A549 (cell line): ENCODE results near the gene AGRN.

Experiments used
- BHLHE40 ChIP-seq: IDR thresholded peaks from 2 replicates; pipeline ENCODE4 v1.6.1; 2012; ENCODE audit warnings: low read depth, low read length, inconsistent platforms
- CHD2 ChIP-seq: fragments of 150-350 bp; IDR thresholded peaks from 2 replicates; pipeline ENCODE4 v1.6.1; 2014; ENCODE audit warnings: low read length; ENCODE audit not compliant: partially characterized antibody
- EP300 ChIP-seq, 2 experiments: fragments of >200 bp; sonication (Bioruptor Twin); formaldehyde crosslinking; IDR thresholded peaks; 2 replicates in 1 of 2; 3 replicates in 1 of 2; pipeline ENCODE4 v1.6.1; 2016 to 2017
- MYC ChIP-seq: IDR thresholded peaks from 2 replicates; pipeline ENCODE4 v1.6.1; 2012; ENCODE audit warnings: mild to moderate bottlenecking, inconsistent platforms, low read length, improper control_type of control experiment, borderline replicate concordance
- POLR2A ChIP-seq: IDR thresholded peaks from 2 replicates; pipeline ENCODE4 v1.6.1; 2012; ENCODE audit warnings: mild to moderate bottlenecking, low read length
- POLR2AphosphoS2 ChIP-seq: conservative IDR thresholded peaks from 2 replicates; pipeline ENCODE4 v1.6.1; 2012; ENCODE audit warnings: low read length, improper control_type of control experiment, inconsistent platforms
- RAD21 ChIP-seq, 2 experiments: fragments of >200 bp in 1 of 2; sonication (Bioruptor Twin) in 1 of 2; formaldehyde crosslinking in 1 of 2; IDR thresholded peaks in 1 of 2; conservative IDR thresholded peaks in 1 of 2; 2 replicates in 1 of 2; 3 replicates in 1 of 2; pipeline ENCODE4 v1.6.1; 2012 to 2018; ENCODE audit warnings: inconsistent platforms in 1 of 2
- TF ChIP-seq, protein P1 (sequence below): fragments of >200 bp; sonication (Bioruptor Twin); formaldehyde crosslinking; IDR thresholded peaks from 3 replicates; pipeline ENCODE4 v1.5.1; 2016
- TF ChIP-seq, protein P2 (sequence below): fragments of 450-650 bp; IDR thresholded peaks from 2 replicates; pipeline ENCODE4 v1.6.1; 2014; ENCODE audit warnings: antibody characterized with exemption

DNA sequence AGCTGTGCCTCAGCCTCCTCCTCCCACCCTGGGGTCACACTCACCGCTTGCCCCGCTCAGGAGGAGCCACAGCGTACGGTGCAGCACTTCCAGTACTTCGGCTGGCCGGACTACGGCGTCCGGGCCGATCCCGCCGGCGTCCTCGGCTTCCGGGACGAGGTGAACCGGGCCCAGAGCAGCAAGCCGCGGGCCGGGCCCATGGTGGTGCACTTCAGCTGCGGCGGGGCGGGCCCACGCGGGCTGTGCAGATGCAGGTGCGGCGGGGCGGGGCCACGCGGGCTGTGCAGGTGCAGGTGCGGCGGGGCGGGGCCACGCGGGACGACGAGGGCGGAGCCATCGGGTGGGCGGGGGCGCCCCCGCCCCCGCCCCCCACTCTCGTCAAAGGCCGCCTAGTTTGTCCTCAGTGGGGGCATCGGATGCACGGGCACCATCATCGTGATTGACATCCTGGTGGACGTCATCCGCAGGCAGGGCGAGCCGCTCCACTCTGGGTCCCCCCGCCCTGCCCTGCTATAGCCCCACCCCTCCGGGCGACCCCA lies 48.7 kb downstream of the AGRN start:
- TF ChIP-seq POLR2AphosphoS2 (no peak), BHLHE40 (no peak), MYC (no peak), POLR2A (no peak), CHD2 (no peak), RAD21 (conservative IDR thresholded peaks at IDR 0.05 in 1 of 2, IDR thresholded peaks at IDR 0.05 in 1 of 2) (no peak), EP300 (IDR thresholded peaks at IDR 0.05) (no peak)
- TF ChIP-seq, protein P1, sequence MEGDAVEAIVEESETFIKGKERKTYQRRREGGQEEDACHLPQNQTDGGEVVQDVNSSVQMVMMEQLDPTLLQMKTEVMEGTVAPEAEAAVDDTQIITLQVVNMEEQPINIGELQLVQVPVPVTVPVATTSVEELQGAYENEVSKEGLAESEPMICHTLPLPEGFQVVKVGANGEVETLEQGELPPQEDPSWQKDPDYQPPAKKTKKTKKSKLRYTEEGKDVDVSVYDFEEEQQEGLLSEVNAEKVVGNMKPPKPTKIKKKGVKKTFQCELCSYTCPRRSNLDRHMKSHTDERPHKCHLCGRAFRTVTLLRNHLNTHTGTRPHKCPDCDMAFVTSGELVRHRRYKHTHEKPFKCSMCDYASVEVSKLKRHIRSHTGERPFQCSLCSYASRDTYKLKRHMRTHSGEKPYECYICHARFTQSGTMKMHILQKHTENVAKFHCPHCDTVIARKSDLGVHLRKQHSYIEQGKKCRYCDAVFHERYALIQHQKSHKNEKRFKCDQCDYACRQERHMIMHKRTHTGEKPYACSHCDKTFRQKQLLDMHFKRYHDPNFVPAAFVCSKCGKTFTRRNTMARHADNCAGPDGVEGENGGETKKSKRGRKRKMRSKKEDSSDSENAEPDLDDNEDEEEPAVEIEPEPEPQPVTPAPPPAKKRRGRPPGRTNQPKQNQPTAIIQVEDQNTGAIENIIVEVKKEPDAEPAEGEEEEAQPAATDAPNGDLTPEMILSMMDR: no peak
- TF ChIP-seq, protein P2, sequence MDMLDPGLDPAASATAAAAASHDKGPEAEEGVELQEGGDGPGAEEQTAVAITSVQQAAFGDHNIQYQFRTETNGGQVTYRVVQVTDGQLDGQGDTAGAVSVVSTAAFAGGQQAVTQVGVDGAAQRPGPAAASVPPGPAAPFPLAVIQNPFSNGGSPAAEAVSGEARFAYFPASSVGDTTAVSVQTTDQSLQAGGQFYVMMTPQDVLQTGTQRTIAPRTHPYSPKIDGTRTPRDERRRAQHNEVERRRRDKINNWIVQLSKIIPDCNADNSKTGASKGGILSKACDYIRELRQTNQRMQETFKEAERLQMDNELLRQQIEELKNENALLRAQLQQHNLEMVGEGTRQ: no peak
